Endodermal cell (in vitro differentiated cells): ENCODE measurements around the gene SLC5A1. TPM values are rescaled to one million over a fixed set of nuclear protein-coding genes. Genes with fewer than 3 reads are reported as not detected.

Experiments used
- DNase-seq: peaks from one replicate; pipeline ENCODE4 v3.0.0-alpha.2; 2017
- H3K27ac ChIP-seq: 2 replicates; pipeline ENCODE4 v1.5.1; 2013; ENCODE audit warnings: mild to moderate bottlenecking, low read depth, low read length, moderate library complexity
- H3K27me3 ChIP-seq: 2 replicates; pipeline ENCODE4 v1.6.1; 2013; ENCODE audit warnings: mild to moderate bottlenecking, low read length, moderate library complexity; ENCODE audit not compliant: insufficient read depth, control insufficient read depth, poor library complexity, severe bottlenecking
- H3K36me3 ChIP-seq: 2 replicates; pipeline ENCODE4 v1.7.0; 2013; ENCODE audit warnings: mild to moderate bottlenecking, low read length, moderate library complexity; ENCODE audit not compliant: control insufficient read depth, insufficient read depth
- H3K4me1 ChIP-seq: one replicate; pipeline ENCODE4 v1.7.0; 2013; ENCODE audit warnings: low read length; ENCODE audit not compliant: control insufficient read depth, insufficient read depth
- H3K4me3 ChIP-seq: 2 replicates; pipeline ENCODE4 v1.5.1; 2013; ENCODE audit warnings: mild to moderate bottlenecking, low read length, moderate library complexity
- H3K9ac ChIP-seq: 2 replicates; pipeline ENCODE4 v1.6.1; 2013; ENCODE audit warnings: mild to moderate bottlenecking, low read length, moderate library complexity; ENCODE audit not compliant: poor library complexity, severe bottlenecking; ENCODE audit errors: extremely low read depth
- H3K9me3 ChIP-seq: 2 replicates; pipeline ENCODE4 v1.6.1; 2013; ENCODE audit warnings: mild to moderate bottlenecking, low read length, moderate library complexity; ENCODE audit not compliant: control insufficient read depth
- H3K27ac Mint-ChIP-seq: 2 replicates; pipeline ENCODE4 v1.8.0; 2020; ENCODE audit warnings: mixed read lengths
- H3K27me3 Mint-ChIP-seq: 2 replicates; pipeline ENCODE4 v1.8.0; 2021; ENCODE audit warnings: mild to moderate bottlenecking, mixed read lengths; ENCODE audit not compliant: insufficient read depth
- H3K36me3 Mint-ChIP-seq: 2 replicates; pipeline ENCODE4 v1.8.0; 2020; ENCODE audit warnings: low read depth, mixed read lengths
- H3K4me1 Mint-ChIP-seq: 2 replicates; pipeline ENCODE4 v1.8.0; 2020; ENCODE audit warnings: mixed read lengths
- H3K4me3 Mint-ChIP-seq: 2 replicates; pipeline ENCODE4 v1.8.0; 2020; ENCODE audit warnings: mild to moderate bottlenecking, moderate library complexity, mixed read lengths
- H3K9me3 Mint-ChIP-seq: 2 replicates; pipeline ENCODE4 v1.8.0; 2020; ENCODE audit warnings: mild to moderate bottlenecking, mixed read lengths
- WGBS, 2 experiments: methylation state at CpG; one replicate each; pipeline versions ENCODE4 v1.1.5 to v1.1.7; 2013; ENCODE audit warnings: missing lambda C conversion rate in 2 of 2, mixed read lengths in 1 of 2; ENCODE audit not compliant: insufficient coverage in 1 of 2, insufficient read length in 1 of 2; 5-methylcytosine and 5-hydroxymethylcytosine counted together
- total RNA-seq, 2 donors: library from RNA; stranded (reverse); fragmentation: NEBNext Ultra II Directional in 1 of 2; extraction: Animal tissue kit (Norgen Biotek cat#: 25700) in 1 of 2; gene quantifications; 2 replicates in 1 of 2; 3 replicates in 1 of 2; pipeline ENCODE4 v1.2.1, GENCODE V29; 2021
- TF ChIP-seq, protein P1 (sequence below): fragments of 200-600 bp; sonication (generic); conservative IDR thresholded peaks from 2 replicates; pipeline ENCODE4 v1.5.0; 2021; ENCODE audit warnings: antibody characterized with exemption, mild to moderate bottlenecking

The SLC5A1 gene
- total RNA-seq, 2 donors from 2014 or later, result not detected

DNA sequence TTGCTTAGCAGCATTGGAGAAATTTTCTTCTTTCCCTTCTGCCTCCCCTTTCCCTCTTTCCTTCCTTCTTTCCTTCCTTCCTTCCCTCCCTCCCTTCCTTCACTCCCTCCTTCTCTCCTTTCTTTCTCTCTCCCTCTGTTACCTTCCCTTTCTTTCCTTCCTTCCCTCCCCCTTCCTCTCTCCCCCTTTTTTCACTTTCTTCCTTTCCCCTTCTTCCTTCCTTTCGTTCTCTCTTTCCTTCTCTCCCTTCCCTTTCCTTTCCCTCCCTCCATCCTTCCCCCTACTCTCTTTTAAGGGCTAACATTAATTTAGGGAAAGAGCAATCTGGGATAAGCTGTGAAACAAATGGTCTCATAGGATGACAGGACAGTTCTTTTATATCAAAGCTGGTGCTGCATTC is 34.1 kb downstream of the SLC5A1 start:
- no peaks in the 10 kb centered on the region for H3K36me3 ChIP-seq
- no peak overlapping the region for H3K27ac ChIP-seq
- no peaks in the 10 kb centered on the region for H3K4me1 ChIP-seq
- H3K9me3 ChIP-seq, result no peaks in the 10 kb centered on the region
- Mint-ChIP-seq H3K27me3 (peaks cover 16% of the 10 kb centered on the region), H3K27ac (no peak overlapping the region), H3K9me3 (no peaks in the 10 kb centered on the region), H3K4me3 (no peak overlapping the region), H3K36me3 (no peaks in the 10 kb centered on the region), H3K4me1 (no peaks in the 10 kb centered on the region)
- no peak for DNase-seq
- WGBS, 2 experiments, result 91% methylated on average over 1 of the region's 1 CpG; no CpG with 5 or more reads in 1 of the 2 experiments
- H3K27me3 ChIP-seq, result peaks cover 6% of the 10 kb centered on the region
- H3K9ac ChIP-seq, result no peak overlapping the region
- TF ChIP-seq, protein P1, sequence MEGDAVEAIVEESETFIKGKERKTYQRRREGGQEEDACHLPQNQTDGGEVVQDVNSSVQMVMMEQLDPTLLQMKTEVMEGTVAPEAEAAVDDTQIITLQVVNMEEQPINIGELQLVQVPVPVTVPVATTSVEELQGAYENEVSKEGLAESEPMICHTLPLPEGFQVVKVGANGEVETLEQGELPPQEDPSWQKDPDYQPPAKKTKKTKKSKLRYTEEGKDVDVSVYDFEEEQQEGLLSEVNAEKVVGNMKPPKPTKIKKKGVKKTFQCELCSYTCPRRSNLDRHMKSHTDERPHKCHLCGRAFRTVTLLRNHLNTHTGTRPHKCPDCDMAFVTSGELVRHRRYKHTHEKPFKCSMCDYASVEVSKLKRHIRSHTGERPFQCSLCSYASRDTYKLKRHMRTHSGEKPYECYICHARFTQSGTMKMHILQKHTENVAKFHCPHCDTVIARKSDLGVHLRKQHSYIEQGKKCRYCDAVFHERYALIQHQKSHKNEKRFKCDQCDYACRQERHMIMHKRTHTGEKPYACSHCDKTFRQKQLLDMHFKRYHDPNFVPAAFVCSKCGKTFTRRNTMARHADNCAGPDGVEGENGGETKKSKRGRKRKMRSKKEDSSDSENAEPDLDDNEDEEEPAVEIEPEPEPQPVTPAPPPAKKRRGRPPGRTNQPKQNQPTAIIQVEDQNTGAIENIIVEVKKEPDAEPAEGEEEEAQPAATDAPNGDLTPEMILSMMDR, result no peak
- no peak overlapping the region for H3K4me3 ChIP-seq

DNA sequence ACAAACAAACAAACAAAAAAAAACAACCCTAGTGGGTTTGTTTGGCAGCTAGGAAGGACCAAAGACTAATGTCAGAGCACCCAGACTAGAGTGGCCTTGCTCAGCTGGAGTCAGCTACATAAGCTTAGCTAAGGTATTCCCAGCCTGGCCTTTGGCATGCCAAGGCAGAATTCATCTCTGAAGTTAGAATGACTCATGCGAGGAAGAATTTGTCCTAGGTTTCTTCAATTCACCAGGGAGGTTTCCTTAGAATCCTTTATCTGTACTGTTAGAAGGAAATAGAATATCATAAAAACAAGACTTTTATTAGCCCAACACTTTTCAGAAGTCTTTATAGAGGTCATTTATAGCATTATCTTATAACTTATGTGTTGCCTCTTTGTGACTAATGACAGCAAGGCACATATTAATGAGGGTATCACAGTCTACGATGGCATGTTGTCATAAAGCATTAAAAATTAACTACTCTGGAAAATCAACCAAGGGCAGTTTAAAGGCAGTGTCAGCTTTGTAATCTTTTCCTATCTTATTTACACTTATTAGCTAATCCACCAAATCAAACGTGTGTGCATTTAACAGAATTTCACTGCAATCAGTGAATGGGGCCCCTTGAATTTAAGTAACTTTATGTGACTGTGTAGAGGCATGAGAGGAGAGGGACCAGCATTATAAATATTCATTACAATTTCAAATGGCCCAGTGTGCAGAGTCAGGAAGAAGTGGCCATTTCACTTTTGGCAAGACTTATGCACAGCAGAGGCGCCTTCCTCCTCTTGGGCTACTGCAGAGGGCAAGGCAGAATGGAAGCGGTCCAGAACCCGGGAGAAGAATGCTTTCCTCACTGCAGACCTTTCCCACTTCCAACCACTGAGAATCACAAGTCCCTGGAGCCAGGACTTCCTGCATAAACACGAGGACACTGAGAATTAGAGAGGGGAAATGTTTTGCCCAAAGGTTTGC is 36.3 kb downstream of the SLC5A1 start:
- H3K27ac Mint-ChIP-seq, result peak overlapping the region; percentile 56
- no peaks in the 10 kb centered on the region for H3K36me3 ChIP-seq
- no peak overlapping the region for H3K4me3 Mint-ChIP-seq
- DNase-seq, result peak; percentile 69
- no peak overlapping the region for H3K27ac ChIP-seq
- 73 to 92% methylated on average over 2 to 7 of the region's 7 CpGs for WGBS, 2 experiments
- H3K9ac ChIP-seq, result no peak overlapping the region
- H3K4me1 Mint-ChIP-seq, result no peaks in the 10 kb centered on the region
- H3K4me1 ChIP-seq, result no peaks in the 10 kb centered on the region
- H3K36me3 Mint-ChIP-seq, result no peaks in the 10 kb centered on the region
- H3K9me3 Mint-ChIP-seq, result no peaks in the 10 kb centered on the region
- H3K27me3 Mint-ChIP-seq, result peaks cover 11% of the 10 kb centered on the region
- no peaks in the 10 kb centered on the region for H3K9me3 ChIP-seq
- H3K4me3 ChIP-seq, result no peak overlapping the region
- TF ChIP-seq, protein P1, result no peak
- H3K27me3 ChIP-seq, result peaks cover 6% of the 10 kb centered on the region

DNA sequence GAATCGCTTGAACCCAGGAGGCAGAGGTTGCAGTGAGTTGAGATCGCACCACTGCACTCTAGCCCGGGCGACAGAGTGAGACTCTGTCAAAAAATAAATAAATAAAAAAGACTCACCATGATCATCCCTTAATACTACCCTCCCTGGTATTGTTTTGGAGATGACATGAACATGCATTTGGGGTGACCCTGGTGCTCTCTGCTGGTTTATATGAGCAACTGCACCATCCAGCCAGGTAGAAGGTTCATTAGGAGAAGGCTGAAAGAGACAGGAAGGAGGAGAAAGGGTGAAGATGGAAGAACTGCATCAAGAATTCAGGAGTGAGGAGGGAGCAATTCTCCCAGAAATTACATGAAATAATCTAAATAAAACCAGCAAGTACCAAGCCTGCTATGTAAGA is 37.8 kb downstream of the SLC5A1 start:
- H3K9me3 Mint-ChIP-seq, result no peaks in the 10 kb centered on the region
- no peaks in the 10 kb centered on the region for H3K36me3 Mint-ChIP-seq
- TF ChIP-seq, protein P1, result peak; percentile 87
- H3K27ac Mint-ChIP-seq, result no peak overlapping the region
- Histone ChIP-seq H3K9me3 (no peaks in the 10 kb centered on the region), H3K36me3 (no peaks in the 10 kb centered on the region), H3K27me3 (no peaks in the 10 kb centered on the region), H3K4me3 (no peak overlapping the region), H3K27ac (no peak overlapping the region), H3K9ac (no peak overlapping the region), H3K4me1 (no peaks in the 10 kb centered on the region)
- 92% methylated on average over 4 of the region's 4 CpGs; no CpG with 5 or more reads in 1 of the 2 experiments for WGBS, 2 experiments
- peaks cover 4% of the 10 kb centered on the region for H3K27me3 Mint-ChIP-seq
- no peaks in the 10 kb centered on the region for H3K4me1 Mint-ChIP-seq
- H3K4me3 Mint-ChIP-seq, result no peak overlapping the region
- DNase-seq, result peak; percentile 77
